ENCODE measurements around the gene NTN3.
"Not testable (repeated sequence)": the region's sequence is repeated elsewhere in the genome, so short reads cannot be mapped to it uniquely, and the experiment has no call there.

The NTN3 gene

GRCh38 chr16:2466667-2467527, 4.2 kb upstream of the NTN3 start:
- no peak for DNase-seq

DNA sequence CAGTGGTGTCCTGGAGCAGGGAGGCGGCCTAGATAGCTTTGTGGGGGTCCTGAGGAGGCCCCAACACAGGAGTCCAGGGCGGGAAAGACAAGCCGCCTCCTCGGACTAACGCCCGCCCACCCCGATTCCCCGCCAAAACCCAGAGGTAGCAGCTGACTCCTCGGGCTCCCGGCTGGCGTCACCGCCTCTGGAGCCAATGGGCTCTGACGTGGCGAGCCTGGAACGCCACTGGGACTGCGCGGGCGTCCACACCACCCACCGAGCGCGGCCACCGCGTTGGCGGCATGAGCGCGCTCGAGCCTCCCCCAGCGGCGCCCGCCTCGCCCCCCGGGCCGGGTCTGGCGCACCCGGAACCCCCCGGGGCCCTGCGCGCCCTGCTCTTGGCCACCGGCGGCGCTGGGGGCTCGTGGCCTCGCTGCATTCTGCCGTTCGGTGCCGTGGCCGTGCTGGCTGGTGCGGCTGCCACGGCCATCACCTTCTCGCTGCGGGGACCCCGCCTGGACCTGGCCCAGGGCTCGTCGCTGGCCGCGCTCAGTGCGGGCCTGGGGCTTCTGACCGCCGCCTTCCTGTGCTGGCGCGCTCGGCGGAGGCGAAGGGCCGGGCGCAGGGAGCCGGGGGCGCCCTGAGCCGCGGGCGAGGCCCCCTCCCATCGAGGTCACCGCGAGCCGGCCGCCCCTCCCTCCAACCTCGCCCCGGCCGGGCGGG, 3.4 kb upstream of the NTN3 start:
- no peak for DNase-seq

DNA sequence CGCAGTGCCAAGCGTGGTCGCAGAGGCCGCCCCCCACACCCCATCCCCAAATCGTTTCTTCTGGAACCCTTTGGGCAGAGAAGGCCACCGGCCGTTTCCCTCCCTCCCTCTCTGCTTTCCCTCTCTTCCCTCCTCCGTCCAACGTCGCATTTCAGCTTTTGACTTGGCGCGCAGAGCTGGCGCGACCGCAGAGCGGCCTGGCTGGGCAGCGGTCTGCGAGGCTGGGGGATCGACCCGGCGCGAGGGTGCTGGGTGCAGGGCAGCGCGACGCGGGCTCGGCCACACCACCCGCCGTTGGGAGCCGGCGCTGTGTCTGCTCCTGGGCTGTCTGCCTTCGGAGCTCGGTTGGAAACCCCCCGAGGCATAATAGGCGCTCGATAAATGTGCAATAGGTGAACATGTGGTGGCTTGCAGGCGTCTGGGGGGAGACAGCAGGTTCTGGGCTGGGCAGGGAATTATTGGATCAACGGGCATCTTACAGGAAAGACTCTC, 2.8 kb upstream of the NTN3 start:
- no peak for DNase-seq

- no peak for DNase-seq
Measured at GRCh38 chr16:2468725-2469398, 2.2 kb upstream of the NTN3 start.

DNA sequence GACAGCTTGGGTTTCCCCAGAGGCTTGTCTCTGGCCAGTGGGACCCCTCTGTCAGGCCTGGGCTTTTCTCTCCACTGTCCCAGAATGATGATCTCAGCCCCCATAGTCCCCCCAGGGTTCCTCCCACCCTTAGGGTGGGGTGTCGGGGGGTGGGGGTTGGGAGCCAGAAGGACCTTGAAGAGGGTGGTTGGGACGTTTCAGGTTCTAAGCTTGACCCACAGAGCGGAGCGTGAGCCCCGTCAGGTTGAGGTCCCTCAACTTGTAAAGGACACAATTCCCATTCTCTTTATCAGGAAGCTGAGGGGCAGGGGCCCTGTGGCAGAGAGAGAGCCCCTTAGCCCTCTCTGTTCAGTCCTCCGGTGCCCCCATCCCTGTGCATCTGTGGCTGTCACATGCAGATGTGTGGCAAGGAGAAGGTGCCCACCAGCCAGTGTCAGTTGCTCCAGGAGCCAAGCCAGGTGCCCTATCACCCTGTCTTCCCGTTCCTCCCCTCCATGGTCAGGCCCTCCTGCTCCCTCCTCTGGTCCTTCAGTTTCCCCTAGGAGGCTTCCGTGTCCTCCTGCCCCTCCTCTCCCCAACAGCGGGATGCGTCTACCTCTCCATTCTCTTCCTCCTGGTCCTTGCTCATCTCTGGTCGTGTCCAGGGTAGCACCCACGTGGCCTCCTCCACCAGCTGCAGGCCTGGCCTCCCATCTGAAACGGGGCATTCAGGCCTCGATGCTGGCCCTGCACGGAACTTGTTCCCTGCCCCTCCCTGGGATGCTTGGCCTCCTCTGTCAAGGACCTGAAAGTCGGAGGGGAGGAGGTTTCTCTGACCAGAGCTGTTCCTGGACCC, 1.5 kb upstream of the NTN3 start:
- no peak for DNase-seq

- no peak for DNase-seq
Measured at GRCh38 chr16:2470234-2470601, 879 bp upstream of the NTN3 start.

GRCh38 chr16:2470603-2471015, 488 bp upstream of the NTN3 start:
- DNase-seq, result no peak

- no peak for DNase-seq
Measured at GRCh38 chr16:2471653-2472487, 773 bp downstream of the NTN3 start.

DNA sequence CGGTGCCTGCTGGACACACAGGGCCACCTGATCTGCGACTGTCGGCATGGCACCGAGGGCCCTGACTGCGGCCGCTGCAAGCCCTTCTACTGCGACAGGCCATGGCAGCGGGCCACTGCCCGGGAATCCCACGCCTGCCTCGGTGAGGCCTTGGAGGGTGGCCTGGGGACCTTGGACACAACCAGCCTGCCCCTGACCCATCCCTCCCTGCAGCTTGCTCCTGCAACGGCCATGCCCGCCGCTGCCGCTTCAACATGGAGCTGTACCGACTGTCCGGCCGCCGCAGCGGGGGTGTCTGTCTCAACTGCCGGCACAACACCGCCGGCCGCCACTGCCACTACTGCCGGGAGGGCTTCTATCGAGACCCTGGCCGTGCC, 1.4 kb downstream of the NTN3 start:
- DNase-seq, result no peak

DNA sequence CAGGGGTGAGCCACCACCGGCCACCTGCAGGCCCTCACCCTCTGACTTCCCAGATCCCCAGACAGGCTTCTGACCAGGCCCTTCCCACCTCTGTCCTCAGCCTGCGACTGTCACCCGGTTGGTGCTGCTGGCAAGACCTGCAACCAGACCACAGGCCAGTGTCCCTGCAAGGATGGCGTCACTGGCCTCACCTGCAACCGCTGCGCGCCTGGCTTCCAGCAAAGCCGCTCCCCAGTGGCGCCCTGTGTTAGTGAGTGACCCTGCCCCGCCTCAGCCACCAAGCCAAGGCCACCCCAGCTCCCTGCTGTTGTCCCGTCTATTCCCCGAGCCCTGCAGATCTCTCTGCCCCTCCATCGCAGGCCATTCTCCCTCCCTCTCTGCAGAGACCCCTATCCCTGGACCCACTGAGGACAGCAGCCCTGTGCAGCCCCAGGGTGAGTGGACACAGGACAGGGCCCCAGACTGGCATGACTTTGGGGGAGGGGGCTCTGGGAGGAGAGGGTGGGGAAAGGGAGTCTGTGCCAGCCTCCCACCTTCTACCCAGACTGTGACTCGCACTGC, 1.9 kb downstream of the NTN3 start:
- no peak for DNase-seq

- no peak for DNase-seq
Measured at GRCh38 chr16:2473446-2473926, 2.4 kb downstream of the NTN3 start.

DNA sequence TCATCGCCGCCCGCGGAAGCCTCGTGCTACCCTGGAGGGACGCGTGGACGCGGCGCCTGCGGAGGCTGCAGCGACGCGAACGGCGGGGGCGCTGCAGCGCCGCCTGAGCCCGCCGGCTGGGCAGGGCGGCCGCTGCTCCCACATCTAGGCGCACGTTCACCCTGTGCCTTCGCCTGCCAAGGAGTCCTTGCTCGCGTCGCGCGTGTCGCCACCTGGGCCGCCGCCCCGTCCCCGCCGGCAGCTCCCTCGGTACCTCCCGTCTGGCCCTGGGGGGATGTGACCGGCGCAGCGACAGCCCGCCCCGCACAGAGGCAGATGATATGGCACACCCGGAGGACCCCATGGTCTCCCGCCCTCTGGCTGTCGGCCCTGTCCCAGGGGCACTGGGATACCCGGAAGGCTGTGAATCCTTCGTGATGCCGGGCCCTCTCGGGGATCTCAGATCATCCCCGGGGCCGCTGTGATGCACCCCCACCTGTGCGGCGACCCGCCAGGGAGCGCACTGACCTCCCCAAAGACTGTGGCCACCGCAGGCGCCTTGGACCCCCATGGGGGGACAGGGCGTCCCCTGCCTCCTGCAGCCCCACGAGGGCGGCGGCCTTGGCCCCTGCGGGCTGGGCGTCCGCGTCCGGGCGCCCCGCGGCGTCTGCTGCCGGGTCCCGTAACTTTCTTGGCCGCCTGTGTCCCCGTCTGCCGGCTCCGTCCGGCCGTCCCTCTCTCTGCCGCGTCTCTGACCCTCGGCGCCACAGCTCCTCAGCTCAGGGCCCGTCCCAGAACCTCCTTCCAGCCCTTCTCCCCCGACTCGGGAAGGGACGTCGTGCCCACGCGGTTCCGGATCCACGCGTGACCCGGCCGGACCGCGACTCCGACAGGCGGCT, 3.1 kb downstream of the NTN3 start:
- peak; percentile 63 for DNase-seq

DNA sequence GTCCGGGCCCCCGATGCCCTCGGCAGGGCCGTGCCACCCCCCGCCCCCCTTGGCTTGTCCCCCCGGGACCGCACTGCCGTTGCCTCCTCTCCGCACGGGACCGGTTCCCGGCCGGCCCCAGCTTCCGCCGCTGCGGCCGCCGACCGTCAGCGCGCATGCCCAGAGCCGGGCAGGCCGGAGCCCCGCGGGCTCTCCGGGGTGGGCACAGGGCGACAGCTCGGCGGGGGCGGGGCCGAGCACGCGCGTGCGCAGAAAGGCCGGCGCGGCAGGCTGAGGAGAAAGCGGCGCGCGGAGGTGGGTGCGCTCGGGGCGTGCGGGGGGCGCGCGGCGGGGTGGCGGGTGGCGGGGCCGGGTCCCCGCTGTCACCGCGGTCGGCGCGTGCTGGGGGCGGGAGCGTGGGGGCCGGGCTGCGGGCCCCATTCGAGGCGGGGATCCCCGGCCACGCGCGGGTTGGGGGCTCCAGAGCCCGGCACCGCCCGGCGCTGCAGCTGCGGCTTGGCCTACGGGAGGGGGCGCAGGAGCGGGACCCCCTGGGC, 3.8 kb downstream of the NTN3 start, which contains the start of gene TBC1D24:
Gene TBC1D24, plus strand, starts transcription at position 251 of the 536 bp plus-strand sequence. CDS start 21,022 bp downstream, outside the sequence.
- DNase-seq, result peak; percentile 62

DNA sequence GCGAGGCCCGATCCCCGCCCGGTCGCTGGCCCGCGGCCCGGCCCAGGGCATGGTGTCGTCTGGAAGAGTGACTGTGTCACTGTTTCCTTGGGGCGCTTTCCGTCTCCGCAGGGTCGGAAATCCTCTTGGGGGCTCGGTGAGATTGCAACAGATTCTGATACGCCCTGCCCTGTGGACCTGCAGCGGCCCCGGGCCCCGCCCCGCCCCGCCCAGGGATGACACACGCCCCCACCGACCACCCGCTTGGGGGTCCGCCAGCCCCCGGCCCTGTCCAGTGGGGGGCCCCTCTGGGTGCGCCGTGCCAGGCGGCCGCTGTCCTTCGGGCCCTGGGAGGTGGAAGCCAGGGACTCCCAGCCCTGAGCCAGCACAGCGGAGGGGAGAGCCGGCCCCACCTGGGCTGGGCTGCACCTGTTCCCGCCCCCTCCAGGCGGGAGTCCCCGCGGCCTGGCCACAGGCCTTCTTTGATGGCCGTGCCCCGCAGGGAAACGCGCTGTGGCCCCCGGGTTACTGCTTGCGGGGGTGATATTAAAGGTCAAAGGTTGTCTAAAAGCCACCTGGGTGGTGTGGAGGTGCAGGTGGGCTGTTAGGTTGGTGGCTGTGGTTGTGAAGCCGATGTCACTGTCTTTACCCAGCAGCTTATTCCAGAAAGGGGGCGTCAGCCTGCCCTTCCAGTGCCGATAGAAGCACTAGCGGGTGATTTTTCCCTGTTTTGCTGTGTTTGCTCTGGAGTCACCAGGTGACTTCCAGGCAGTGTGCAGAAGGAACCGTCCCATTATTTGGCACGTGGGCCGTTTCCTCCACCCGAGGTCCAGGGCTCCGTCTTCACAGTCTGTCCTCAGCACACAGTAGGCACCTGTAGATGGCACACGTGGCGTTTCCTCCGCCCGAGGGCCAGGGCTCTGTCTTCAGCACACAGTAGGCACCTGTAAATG, 4.6 kb downstream of the NTN3 start:
- DNase-seq, result peak; percentile 28

- DNase-seq, result no peak
Measured at GRCh38 chr16:2476345-2476720, 5.2 kb downstream of the NTN3 start.

DNA sequence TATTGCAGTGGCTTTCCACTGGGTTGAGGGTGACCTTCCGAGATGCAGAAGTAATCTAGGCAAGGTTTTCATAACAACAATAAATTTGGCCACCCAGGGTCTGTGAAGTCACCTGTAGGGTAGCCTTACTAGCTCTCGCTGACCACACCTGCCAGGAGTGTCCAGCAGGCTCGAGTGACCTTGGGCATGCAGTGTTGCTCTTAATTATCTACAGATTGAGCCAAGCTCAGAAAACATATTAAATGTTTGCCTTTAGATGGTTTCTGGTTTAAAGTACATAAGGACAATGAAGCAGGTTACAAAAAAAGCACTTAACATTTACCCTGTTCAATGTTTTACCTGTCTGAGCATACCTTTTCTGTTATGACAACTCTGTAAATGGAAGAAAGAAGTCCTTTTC, 5.6 kb downstream of the NTN3 start:
- DNase-seq, result no peak

DNA sequence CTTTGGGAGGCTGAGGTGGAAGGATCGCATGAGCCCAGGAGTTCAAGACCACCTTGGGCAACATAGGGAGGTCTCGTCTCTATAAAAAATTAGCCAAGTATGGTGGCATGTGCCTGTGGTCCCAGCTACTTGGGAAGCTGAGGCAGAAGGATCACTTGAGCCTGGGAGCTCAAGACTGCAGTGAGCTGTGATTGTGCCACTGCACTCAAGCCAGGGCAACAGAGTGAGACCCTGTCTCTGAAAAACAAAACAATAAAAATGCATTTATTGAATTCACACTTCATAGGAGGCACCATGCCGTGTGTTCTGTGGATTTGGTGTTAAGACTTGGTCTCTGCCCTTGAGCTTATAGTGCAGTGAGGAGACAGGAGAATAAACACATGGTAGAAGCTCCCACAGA, 6.2 kb downstream of the NTN3 start:
- DNase-seq, result no peak

GRCh38 chr16:2478279-2478678, 7.2 kb downstream of the NTN3 start:
- no peak for DNase-seq

DNA sequence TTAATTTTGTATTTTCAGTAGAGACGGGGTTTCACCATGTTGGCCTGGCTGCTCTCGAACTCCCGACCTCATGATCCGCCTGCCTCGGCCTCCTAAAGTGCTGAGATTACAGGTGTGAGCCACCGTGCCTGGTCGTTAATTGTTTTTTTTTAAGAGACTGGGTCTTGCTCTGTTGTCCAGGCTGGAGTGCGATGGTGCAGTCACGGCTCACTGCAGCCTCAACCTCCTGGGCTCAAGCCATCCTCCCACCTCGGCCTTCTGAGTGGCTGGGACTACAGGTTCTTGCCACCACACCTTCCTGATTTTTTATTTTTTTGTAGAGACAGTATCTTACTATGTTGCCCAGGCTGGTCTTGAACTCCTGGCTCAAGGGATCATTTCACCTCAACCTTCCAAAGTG, 8.9 kb downstream of the NTN3 start:
- DNase-seq, result not testable (repeated sequence)
